Panc1 (cell line): Measurements from ENCODE around the gene SHC4. TPM values are rescaled to one million over a fixed set of nuclear protein-coding genes. Genes with fewer than 3 reads are reported as not detected.

Source experiments
- ATAC-seq: fragments of 200-7000 bp; cut with Tn5 transposase; 2 replicates; pipeline ENCODE4 v1.9.1; 2020; ENCODE audit warnings: mild to moderate bottlenecking, moderate library complexity
- BruUV-seq: library from RNA; stranded (reverse); fragments of 400-500 nt; replicated peaks from 2 replicates; lab custom pipeline; 2021; lab: Mats Ljungman, UMichigan
- CTCF ChIA-PET: fragments of 300-600 bp; sonication (Branson Sonifier 250); formaldehyde crosslinking; loops from one replicate; lab custom pipeline; 2022; ENCODE audit warnings: antibody characterized with exemption; lab: Charles Lee
- POLR2A ChIA-PET: fragments of 300-600 bp; sonication (Branson Sonifier 250); formaldehyde crosslinking; loops from one replicate; lab custom pipeline; 2022; ENCODE audit warnings: antibody characterized with exemption; lab: Charles Lee
- DNase-seq: peaks from one replicate; pipeline ENCODE4 v3.0.0-alpha.2; 2010; ENCODE audit warnings: low read depth, low spot score
- H3K27ac ChIP-seq: 2 replicates; pipeline ENCODE4 v1.5.1; 2011; ENCODE audit warnings: mild to moderate bottlenecking, low read length, inconsistent platforms
- H3K27me3 ChIP-seq: fragments of 200-500 bp; sonication (Bioruptor generic); 2 replicates; pipeline ENCODE4 v1.6.0; 2014; ENCODE audit warnings: low read length, inconsistent platforms; ENCODE audit not compliant: control insufficient read depth, insufficient read depth
- H3K36me3 ChIP-seq: fragments of 200-500 bp; sonication (Bioruptor generic); 2 replicates; pipeline ENCODE4 v1.5.1; 2014; ENCODE audit warnings: inconsistent platforms, mild to moderate bottlenecking, low read length, moderate library complexity; ENCODE audit not compliant: control insufficient read depth, insufficient read depth
- H3K4me1 ChIP-seq: 2 replicates; pipeline ENCODE4 v1.5.1; 2011; ENCODE audit warnings: inconsistent platforms, mild to moderate bottlenecking, low read length, moderate library complexity; ENCODE audit not compliant: control insufficient read depth, insufficient read depth
- H3K4me3 ChIP-seq, 2 experiments: 2 replicates each; pipeline ENCODE4 v1.5.1; 2011 to 2012; ENCODE audit warnings: low read depth in 2 of 2, low read length in 2 of 2, mild to moderate bottlenecking in 2 of 2, inconsistent platforms in 1 of 2, moderate library complexity in 1 of 2
- H3K9me3 ChIP-seq: fragments of 200-500 bp; sonication (Bioruptor generic); 2 replicates; pipeline ENCODE4 v1.5.1; 2014; ENCODE audit warnings: low read depth, mild to moderate bottlenecking, inconsistent platforms, low read length, moderate library complexity; ENCODE audit not compliant: control insufficient read depth, insufficient read depth
- POLR2AphosphoS5 ChIP-seq: IDR thresholded peaks from 2 replicates; pipeline ENCODE4 v1.6.1; 2012; ENCODE audit warnings: mild to moderate bottlenecking, low read depth, low read length, moderate library complexity
- SIN3A ChIP-seq: IDR thresholded peaks from 2 replicates; pipeline ENCODE4 v1.6.1; 2012; ENCODE audit warnings: low read depth, mild to moderate bottlenecking, low read length, moderate library complexity, borderline replicate concordance; ENCODE audit not compliant: insufficient read depth
- TCF7L2 ChIP-seq: IDR thresholded peaks from 2 replicates; pipeline ENCODE4 v1.6.1; 2011; ENCODE audit warnings: mild to moderate bottlenecking, low read depth, low read length, inconsistent platforms
- in situ Hi-C: cut with HindIII; loops from 2 replicates; pipeline ENCODE4 v1.10.0; 2016; ENCODE audit warnings: low sequenced_read_pairs, low pct_unique_long_range_greater_than_20kb
- intact Hi-C: fragments of 100-400 bp; cut with micrococcal nuclease; formaldehyde crosslinking; loops from one replicate; pipeline ENCODE4 v1.10.0; 2022; ENCODE audit not compliant: unreplicated experiment
- total RNA-seq: library from RNA; stranded (reverse); gene quantifications from one replicate; pipeline ENCODE4 v1.2.1, GENCODE V29; 2021; ENCODE audit not compliant: unreplicated experiment
- TF ChIP-seq, protein P1 (sequence below), 2 experiments: IDR thresholded peaks; 2 replicates each; pipeline ENCODE4 v1.6.1; 2011 to 2012; ENCODE audit warnings: low read depth in 2 of 2, control low read depth in 1 of 2, low read length in 1 of 2, mild to moderate bottlenecking in 1 of 2, moderate library complexity in 1 of 2; ENCODE audit not compliant: insufficient read depth in 1 of 2
- TF ChIP-seq, protein P2 (sequence below): fragments of 450-650 bp; IDR thresholded peaks from 2 replicates; pipeline ENCODE4 v1.5.1; 2017; ENCODE audit warnings: mild to moderate bottlenecking

The SHC4 gene
- total RNA-seq, 1 experiment from 2014 or later = 0.10 TPM

GRCh38 chr15:48828471-48828870, 135.2 kb downstream of the SHC4 start:
- in situ Hi-C loops (no loop called here), intact Hi-C loops (no loop called here)
- POLR2A ChIA-PET = no interaction called here
- H3K36me3 ChIP-seq = no peaks in the 10 kb centered on the region
- CTCF ChIA-PET = no interaction called here
- no peak for TF ChIP-seq SIN3A
- TF ChIP-seq POLR2AphosphoS5 = no peak
- TF ChIP-seq, protein P1, sequence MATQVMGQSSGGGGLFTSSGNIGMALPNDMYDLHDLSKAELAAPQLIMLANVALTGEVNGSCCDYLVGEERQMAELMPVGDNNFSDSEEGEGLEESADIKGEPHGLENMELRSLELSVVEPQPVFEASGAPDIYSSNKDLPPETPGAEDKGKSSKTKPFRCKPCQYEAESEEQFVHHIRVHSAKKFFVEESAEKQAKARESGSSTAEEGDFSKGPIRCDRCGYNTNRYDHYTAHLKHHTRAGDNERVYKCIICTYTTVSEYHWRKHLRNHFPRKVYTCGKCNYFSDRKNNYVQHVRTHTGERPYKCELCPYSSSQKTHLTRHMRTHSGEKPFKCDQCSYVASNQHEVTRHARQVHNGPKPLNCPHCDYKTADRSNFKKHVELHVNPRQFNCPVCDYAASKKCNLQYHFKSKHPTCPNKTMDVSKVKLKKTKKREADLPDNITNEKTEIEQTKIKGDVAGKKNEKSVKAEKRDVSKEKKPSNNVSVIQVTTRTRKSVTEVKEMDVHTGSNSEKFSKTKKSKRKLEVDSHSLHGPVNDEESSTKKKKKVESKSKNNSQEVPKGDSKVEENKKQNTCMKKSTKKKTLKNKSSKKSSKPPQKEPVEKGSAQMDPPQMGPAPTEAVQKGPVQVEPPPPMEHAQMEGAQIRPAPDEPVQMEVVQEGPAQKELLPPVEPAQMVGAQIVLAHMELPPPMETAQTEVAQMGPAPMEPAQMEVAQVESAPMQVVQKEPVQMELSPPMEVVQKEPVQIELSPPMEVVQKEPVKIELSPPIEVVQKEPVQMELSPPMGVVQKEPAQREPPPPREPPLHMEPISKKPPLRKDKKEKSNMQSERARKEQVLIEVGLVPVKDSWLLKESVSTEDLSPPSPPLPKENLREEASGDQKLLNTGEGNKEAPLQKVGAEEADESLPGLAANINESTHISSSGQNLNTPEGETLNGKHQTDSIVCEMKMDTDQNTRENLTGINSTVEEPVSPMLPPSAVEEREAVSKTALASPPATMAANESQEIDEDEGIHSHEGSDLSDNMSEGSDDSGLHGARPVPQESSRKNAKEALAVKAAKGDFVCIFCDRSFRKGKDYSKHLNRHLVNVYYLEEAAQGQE (IDR thresholded peaks at IDR 0.05; ENCODE audit: insufficient read depth in 1 of 2, low read depth in 2 of 2, low read length in 1 of 2) = no peak
- TF ChIP-seq, protein P2, sequence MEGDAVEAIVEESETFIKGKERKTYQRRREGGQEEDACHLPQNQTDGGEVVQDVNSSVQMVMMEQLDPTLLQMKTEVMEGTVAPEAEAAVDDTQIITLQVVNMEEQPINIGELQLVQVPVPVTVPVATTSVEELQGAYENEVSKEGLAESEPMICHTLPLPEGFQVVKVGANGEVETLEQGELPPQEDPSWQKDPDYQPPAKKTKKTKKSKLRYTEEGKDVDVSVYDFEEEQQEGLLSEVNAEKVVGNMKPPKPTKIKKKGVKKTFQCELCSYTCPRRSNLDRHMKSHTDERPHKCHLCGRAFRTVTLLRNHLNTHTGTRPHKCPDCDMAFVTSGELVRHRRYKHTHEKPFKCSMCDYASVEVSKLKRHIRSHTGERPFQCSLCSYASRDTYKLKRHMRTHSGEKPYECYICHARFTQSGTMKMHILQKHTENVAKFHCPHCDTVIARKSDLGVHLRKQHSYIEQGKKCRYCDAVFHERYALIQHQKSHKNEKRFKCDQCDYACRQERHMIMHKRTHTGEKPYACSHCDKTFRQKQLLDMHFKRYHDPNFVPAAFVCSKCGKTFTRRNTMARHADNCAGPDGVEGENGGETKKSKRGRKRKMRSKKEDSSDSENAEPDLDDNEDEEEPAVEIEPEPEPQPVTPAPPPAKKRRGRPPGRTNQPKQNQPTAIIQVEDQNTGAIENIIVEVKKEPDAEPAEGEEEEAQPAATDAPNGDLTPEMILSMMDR = no peak
- no peak for TF ChIP-seq TCF7L2
- H3K4me1 ChIP-seq = no peaks in the 10 kb centered on the region
- H3K27ac ChIP-seq = no peak overlapping the region
- H3K9me3 ChIP-seq = no peaks in the 10 kb centered on the region
- H3K4me3 ChIP-seq = no peak overlapping the region
- DNase-seq = no peak
- no TSS peak for BruUV-seq
- no peak for ATAC-seq
- H3K27me3 ChIP-seq = no peaks in the 10 kb centered on the region

- no peaks in the 10 kb centered on the region for H3K27me3 ChIP-seq
- BruUV-seq = no TSS peak
- H3K9me3 ChIP-seq = no peaks in the 10 kb centered on the region
- DNase-seq = no peak
- intact Hi-C loops (no loop called here), in situ Hi-C loops (no loop called here)
- H3K4me3 ChIP-seq = no peak overlapping the region
- TF ChIP-seq, protein P1 (IDR thresholded peaks at IDR 0.05; ENCODE audit: insufficient read depth in 1 of 2, low read depth in 2 of 2, low read length in 1 of 2) = no peak
- TF ChIP-seq POLR2AphosphoS5 (no peak), TCF7L2 (no peak), SIN3A (no peak)
- TF ChIP-seq, protein P2 = no peak
- no peaks in the 10 kb centered on the region for H3K36me3 ChIP-seq
- no peak for ATAC-seq
- ChIA-PET CTCF (no interaction called here), POLR2A (interaction anchor here (0.6 kb wide), 1 partner anchor 155 kb away, joined by 4 read pairs; no protein-coding TSS in a partner anchor)
- no peak overlapping the region for H3K27ac ChIP-seq
- H3K4me1 ChIP-seq = no peaks in the 10 kb centered on the region
Observed at GRCh38 chr15:48825075-48825474, 138.6 kb downstream of the SHC4 start.
